CD4-positive, alpha-beta memory T cell (primary cell): Measurements from ENCODE around the gene RABEP1. TPM values are rescaled to one million over a fixed set of nuclear protein-coding genes. Genes with fewer than 3 reads are reported as not detected.
"Not testable (repeated sequence)": the region's sequence is repeated elsewhere in the genome, so short reads cannot be mapped to it uniquely, and the experiment has no call there.

Experiments used
- CTCF ChIA-PET: fragments of 350-600 bp; sonication (Branson Sonifier 250); formaldehyde crosslinking; loops from one replicate; lab custom pipeline; 2021; ENCODE audit warnings: inconsistent platforms; ENCODE audit not compliant: partially characterized antibody; lab: Charles Lee
- POLR2A ChIA-PET: fragments of 350-600 bp; sonication (Branson Sonifier 250); formaldehyde crosslinking; loops from one replicate; lab custom pipeline; 2021; ENCODE audit not compliant: partially characterized antibody; lab: Charles Lee
- DNase-seq, 5 donors: peaks; one replicate each; pipeline versions ENCODE4 v3.0.0 to v3.0.0-alpha.2; 2020 to 2022; ENCODE audit warnings: mixed read lengths in 1 of 5
- H3K27ac ChIP-seq: one replicate; pipeline ENCODE4 v1.7.0; 2013; ENCODE audit warnings: low read depth, low read length
- H3K27me3 ChIP-seq: 2 replicates; pipeline ENCODE4 v1.7.0; 2013; ENCODE audit warnings: mild to moderate bottlenecking, low read length, moderate library complexity; ENCODE audit not compliant: insufficient read depth
- H3K36me3 ChIP-seq: 2 replicates; pipeline ENCODE4 v1.7.0; 2013; ENCODE audit warnings: mild to moderate bottlenecking, low read length, moderate library complexity; ENCODE audit not compliant: insufficient read depth
- H3K4me1 ChIP-seq: 2 replicates; pipeline ENCODE4 v1.7.0; 2013; ENCODE audit warnings: mild to moderate bottlenecking, low read length, moderate library complexity; ENCODE audit not compliant: insufficient read depth
- H3K4me3 ChIP-seq, 2 donors: one replicate each; pipeline ENCODE4 v1.7.0; 2013; ENCODE audit warnings: low read length in 2 of 2, mild to moderate bottlenecking in 1 of 2
- H3K9me3 ChIP-seq, 2 donors: one replicate each; pipeline ENCODE4 v1.7.0; 2013; ENCODE audit warnings: low read length in 2 of 2, control low read depth in 1 of 2; ENCODE audit not compliant: control insufficient read depth in 1 of 2
- H3K27ac Mint-ChIP-seq, 7 donors: one replicate each; pipeline ENCODE4 v1.8.0; 2020 to 2021; ENCODE audit warnings: mixed read lengths in 7 of 7, mild to moderate bottlenecking in 6 of 7, inconsistent platforms in 3 of 7, moderate library complexity in 3 of 7
- H3K27me3 Mint-ChIP-seq, 2 donors: one replicate each; pipeline ENCODE4 v1.8.0; 2020 to 2021; ENCODE audit warnings: mixed read lengths in 2 of 2
- H3K36me3 Mint-ChIP-seq, 2 donors: one replicate each; pipeline ENCODE4 v1.8.0; 2020 to 2021; ENCODE audit warnings: mixed read lengths in 2 of 2, inconsistent platforms in 1 of 2, mild to moderate bottlenecking in 1 of 2
- H3K4me1 Mint-ChIP-seq, 4 donors: one replicate each; pipeline ENCODE4 v1.8.0; 2020 to 2021; ENCODE audit warnings: mixed read lengths in 4 of 4, mild to moderate bottlenecking in 1 of 4
- H3K4me3 Mint-ChIP-seq, 8 donors: one replicate each; pipeline ENCODE4 v1.8.0; 2020 to 2021; ENCODE audit warnings: mixed read lengths in 8 of 8, mild to moderate bottlenecking in 7 of 8, moderate library complexity in 6 of 8, inconsistent platforms in 3 of 8
- H3K9me3 Mint-ChIP-seq, 8 donors: one replicate each; pipeline ENCODE4 v1.8.0; 2020 to 2021; ENCODE audit warnings: mixed read lengths in 8 of 8, mild to moderate bottlenecking in 5 of 8, inconsistent platforms in 3 of 8, moderate library complexity in 1 of 8
- intact Hi-C: fragments of 100-400 bp; cut with micrococcal nuclease; formaldehyde crosslinking; loops from one replicate; pipeline ENCODE4 v1.15.1; 2023
- polyA plus RNA-seq, 2 donors: library from polyadenylated mRNA; unstranded; fragments of 300-500 nt; fragmentation: Illumina TruSeq; gene quantifications; one replicate each; pipeline ENCODE4 v1.2.3, GENCODE V29; 2021
- total RNA-seq, 2 experiments: library from RNA; stranded (reverse); gene quantifications; one replicate each; pipeline ENCODE4 v1.2.3, GENCODE V29; 2021

RABEP1 gene
- total RNA-seq (10 to 100 TPM; 53.9 to 54.2 TPM), polyA plus RNA-seq (10 to 100 TPM; 13.9 to 33.1 TPM)

GRCh38 chr17:5281814-5282641 is at the start of gene RABEP1:
Gene RABEP1 (plus strand): TSS chr17:5282284. CDS start chr17:5282487, 203 bp downstream.
- no peaks in the 10 kb centered on the region for H3K9me3 ChIP-seq
- POLR2A ChIA-PET = interaction anchor here (0.6 to 2.4 kb wide), 11 partner anchors 8 to 449 kb away, joined by 3 to 9 read pairs (median 4); partner anchors contain the start of genes NUP88 and RPAIN
- peak within 1 kb of the TSS; percentile 60 for H3K27ac ChIP-seq
- intact Hi-C loops = loop anchor here (1.0 kb wide), 1 partner anchor 137 kb away; the partner anchor contains the start of gene NUP88
- H3K27me3 ChIP-seq = no peaks in the 10 kb centered on the region
- DNase-seq = peak; percentile 90 to 93 (median 92)
- H3K4me3 Mint-ChIP-seq = peak within 1 kb of the TSS; percentile 88 to 95 (median 92)
- H3K27me3 Mint-ChIP-seq = no peaks in the 10 kb centered on the region
- H3K4me3 ChIP-seq = peak within 1 kb of the TSS; percentile 28 to 54
- peaks cover 23 to 51% (median 33%) of the 10 kb centered on the region in 4 donors for H3K4me1 Mint-ChIP-seq
- no peaks in the 10 kb centered on the region for H3K9me3 Mint-ChIP-seq
- peak within 1 kb of the TSS; percentile 90 to 95 (median 93) for H3K27ac Mint-ChIP-seq
- H3K36me3 Mint-ChIP-seq = peaks cover 0 to 9% of the 10 kb centered on the region in 2 donors
- CTCF ChIA-PET = interaction anchor here (0.5 to 0.9 kb wide), 3 partner anchors 16 to 1052 kb away, joined by 3 read pairs; no protein-coding TSS in a partner anchor
- peaks cover 43% of the 10 kb centered on the region for H3K4me1 ChIP-seq
- no peaks in the 10 kb centered on the region for H3K36me3 ChIP-seq

DNA sequence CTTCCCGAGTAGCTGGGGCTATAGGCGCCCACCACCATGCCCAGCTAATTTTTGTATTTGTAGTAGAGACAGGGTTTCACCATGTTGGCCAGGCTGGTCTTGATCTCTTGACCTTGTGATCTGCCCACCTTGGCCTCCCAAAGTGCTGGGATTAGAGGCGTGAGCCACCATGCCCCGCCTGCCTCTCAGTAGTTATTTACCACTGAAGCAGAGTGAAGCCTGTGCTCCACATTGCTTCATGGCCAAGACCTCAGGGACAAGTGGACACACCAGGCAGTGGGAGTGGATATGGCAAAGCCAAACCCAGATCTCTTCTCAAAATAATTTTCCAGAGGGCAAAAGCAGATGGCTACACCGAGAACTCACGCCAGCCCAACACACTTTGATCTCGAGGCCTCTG is 48.6 kb upstream of the RABEP1 start:
- peak overlapping the region in 1 of 7 donors; percentile 12 for H3K27ac Mint-ChIP-seq
- H3K4me1 ChIP-seq, H3K27me3 ChIP-seq, H3K4me3 ChIP-seq, H3K4me3 Mint-ChIP-seq, H3K9me3 Mint-ChIP-seq, H3K36me3 Mint-ChIP-seq, H3K27me3 Mint-ChIP-seq, H3K27ac ChIP-seq, H3K36me3 ChIP-seq, CTCF ChIA-PET, intact Hi-C loops, H3K9me3 ChIP-seq, POLR2A ChIA-PET, DNase-seq: not testable (repeated sequence)
- peaks cover 6 to 23% (median 14%) of the 10 kb centered on the region in 4 donors for H3K4me1 Mint-ChIP-seq

DNA sequence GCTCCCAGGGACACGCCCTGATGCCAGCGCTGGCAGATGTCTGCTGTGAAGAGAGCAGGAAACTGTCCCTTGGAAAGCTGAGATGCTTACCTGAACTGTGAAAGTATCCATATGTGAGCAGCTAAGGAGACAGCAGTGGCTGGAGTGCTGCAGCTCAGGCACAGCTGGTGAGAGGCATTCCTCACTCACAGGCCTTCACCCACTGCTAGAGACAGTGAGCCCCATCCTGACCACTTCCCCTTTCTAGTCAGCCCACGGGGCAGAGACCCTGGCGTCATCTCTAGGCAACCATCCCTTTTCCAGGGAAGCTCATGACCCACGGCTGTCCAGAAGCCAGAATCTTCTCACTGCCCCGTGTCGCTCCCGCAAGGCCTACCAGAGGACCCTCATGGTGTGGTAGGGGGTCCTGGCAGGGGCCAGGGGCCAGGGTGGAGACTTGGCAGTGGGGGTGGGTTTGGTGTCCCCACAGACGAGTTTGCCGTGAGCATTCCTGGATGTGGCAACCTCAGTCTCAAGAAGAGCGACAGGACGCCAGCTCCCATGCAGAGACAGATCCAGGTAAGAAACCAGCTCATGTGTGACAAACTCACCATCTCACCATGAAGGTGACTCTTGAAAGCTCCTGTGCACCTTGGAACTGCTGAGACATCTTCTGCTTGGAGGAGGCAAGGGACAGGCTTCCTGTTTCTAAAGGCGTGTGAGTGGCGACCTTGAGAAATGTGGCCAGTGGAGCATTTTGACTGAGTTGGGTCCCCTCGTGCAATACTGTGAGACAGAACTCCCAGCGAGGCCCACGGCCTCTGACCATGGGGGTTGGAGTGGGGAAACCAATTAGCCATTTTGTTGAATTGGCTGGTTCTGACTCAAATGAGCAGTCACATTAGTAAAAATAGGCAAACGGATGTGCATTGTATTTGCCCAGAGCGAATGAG is 47.2 kb upstream of the RABEP1 start, which contains the start of gene SCIMP:
Gene SCIMP, minus strand, starts transcription at position 216 of the 932 bp plus-strand sequence. Its CDS starts 105 bp downstream, at position 111.
- intact Hi-C loops = no loop called here
- peak within 1 kb of the TSS in 2 of 7 donors; percentile 18 to 46 for H3K27ac Mint-ChIP-seq
- peaks cover 3 to 23% (median 14%) of the 10 kb centered on the region in 4 donors for H3K4me1 Mint-ChIP-seq
- POLR2A ChIA-PET = interaction anchor here (0.6 kb wide), 1 partner anchor 43 kb away, joined by 3 read pairs; no protein-coding TSS in a partner anchor
- H3K4me3 ChIP-seq = no peak within 1 kb of the TSS
- CTCF ChIA-PET = no interaction called here
- DNase-seq = no peak
- no peaks in the 10 kb centered on the region for H3K36me3 ChIP-seq
- H3K27me3 Mint-ChIP-seq = no peaks in the 10 kb centered on the region
- H3K27ac ChIP-seq = no peak within 1 kb of the TSS
- H3K9me3 ChIP-seq = no peaks in the 10 kb centered on the region
- no peaks in the 10 kb centered on the region for H3K27me3 ChIP-seq
- peaks cover 7% of the 10 kb centered on the region for H3K4me1 ChIP-seq
- peaks cover 0 to 4% of the 10 kb centered on the region in 2 donors for H3K36me3 Mint-ChIP-seq
- peaks cover 0 to 2% (median 0%) of the 10 kb centered on the region in 8 donors for H3K9me3 Mint-ChIP-seq
- peak within 1 kb of the TSS in 1 of 8 donors; percentile 46 for H3K4me3 Mint-ChIP-seq

GRCh38 chr17:5236938-5237540 is 45.0 kb upstream of the RABEP1 start:
- Histone ChIP-seq H3K27me3 (no peaks in the 10 kb centered on the region), H3K36me3 (no peaks in the 10 kb centered on the region), H3K9me3 (no peaks in the 10 kb centered on the region), H3K4me3 (no peak overlapping the region), H3K27ac (no peak overlapping the region), H3K4me1 (peaks cover 19% of the 10 kb centered on the region)
- peak overlapping the region; percentile 1 to 64 (median 38) for H3K27ac Mint-ChIP-seq
- H3K9me3 Mint-ChIP-seq = peaks cover 0 to 2% (median 0%) of the 10 kb centered on the region in 8 donors
- intact Hi-C loops = loop anchor here (1.0 kb wide), 1 partner anchor 40 kb away; no protein-coding TSS in a partner anchor
- H3K4me1 Mint-ChIP-seq = peaks cover 9 to 34% (median 23%) of the 10 kb centered on the region in 4 donors
- no peak for DNase-seq
- CTCF ChIA-PET = interaction anchor here (1.0 to 2.7 kb wide), 5 partner anchors 9 to 202 kb away, joined by 3 to 13 read pairs (median 4); partner anchors contain the start of gene C1QBP
- POLR2A ChIA-PET = interaction anchor here (0.6 to 1.7 kb wide), 4 partner anchors 9 to 232 kb away, joined by 3 to 5 read pairs (median 4); partner anchors contain the start of gene DHX33
- H3K4me3 Mint-ChIP-seq = peak overlapping the region in 2 of 8 donors; percentile 5 to 6
- H3K36me3 Mint-ChIP-seq = no peaks in the 10 kb centered on the region
- H3K27me3 Mint-ChIP-seq = no peaks in the 10 kb centered on the region

DNA sequence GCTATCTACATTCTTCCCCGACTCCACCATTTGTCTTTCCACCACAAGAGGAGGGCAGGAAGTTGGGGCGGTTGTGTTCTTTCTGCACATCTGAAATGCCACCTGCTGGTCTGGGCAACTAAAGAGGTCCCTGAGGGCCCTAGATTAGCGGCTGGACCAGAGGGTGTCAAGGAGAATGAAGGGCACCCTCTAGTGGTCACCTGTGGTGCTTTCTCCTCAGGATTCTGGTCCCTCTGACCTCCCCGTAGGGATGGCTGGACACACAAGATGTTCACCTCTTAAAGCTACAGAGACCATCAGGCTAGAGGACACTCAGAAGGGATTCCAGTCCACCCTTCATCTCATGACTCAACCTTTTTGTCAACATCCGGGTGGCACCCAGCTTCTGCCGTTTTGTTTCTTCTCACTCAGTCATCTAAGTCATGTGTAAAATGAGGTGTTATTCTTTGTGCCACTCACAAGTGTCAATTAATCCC is 44.5 kb upstream of the RABEP1 start:
- intact Hi-C loops = loop anchor here (1.0 kb wide), 1 partner anchor 40 kb away; no protein-coding TSS in a partner anchor
- no peak overlapping the region for H3K4me3 ChIP-seq
- peaks cover 12 to 38% (median 28%) of the 10 kb centered on the region in 4 donors for H3K4me1 Mint-ChIP-seq

GRCh38 chr17:5238333-5238732 is 43.8 kb upstream of the RABEP1 start:
- ChIA-PET CTCF (interaction anchor here (1.0 to 2.7 kb wide), 3 partner anchors 8 to 42 kb away, joined by 3 to 13 read pairs (median 4); no protein-coding TSS in a partner anchor), POLR2A (interaction anchor here (1.5 to 2.1 kb wide), 3 partner anchors 11 to 46 kb away, joined by 4 to 6 read pairs (median 5); partner anchors contain the start of gene ZNF594)
- Mint-ChIP-seq H3K36me3 (no peaks in the 10 kb centered on the region), H3K27ac (peak overlapping the region in 3 of 7 donors; percentile 42 to 68 (median 64)), H3K27me3 (no peaks in the 10 kb centered on the region), H3K4me3 (no peak overlapping the region), H3K4me1 (peaks cover 19 to 46% (median 34%) of the 10 kb centered on the region in 4 donors), H3K9me3 (peaks cover 0 to 2% (median 0%) of the 10 kb centered on the region in 8 donors)
- no peaks in the 10 kb centered on the region for H3K9me3 ChIP-seq
- intact Hi-C loops = no loop called here
- DNase-seq = no peak
- no peaks in the 10 kb centered on the region for H3K27me3 ChIP-seq
- H3K4me1 ChIP-seq = peaks cover 32% of the 10 kb centered on the region
- H3K4me3 ChIP-seq = no peak overlapping the region
- H3K27ac ChIP-seq = no peak overlapping the region
- H3K36me3 ChIP-seq = no peaks in the 10 kb centered on the region

More for the DNA sequence above, 44.5 kb upstream of the RABEP1 start:
- ChIA-PET POLR2A (interaction anchor here (0.7 to 1.7 kb wide), 3 partner anchors 10 to 231 kb away, joined by 3 to 5 read pairs (median 4); partner anchors contain the start of gene DHX33), CTCF (interaction anchor here (1.0 to 2.7 kb wide), 4 partner anchors 9 to 201 kb away, joined by 3 to 13 read pairs (median 4); partner anchors contain the start of gene C1QBP)
- Histone ChIP-seq H3K9me3 (no peaks in the 10 kb centered on the region), H3K27me3 (no peaks in the 10 kb centered on the region), H3K27ac (no peak overlapping the region), H3K4me1 (peaks cover 25% of the 10 kb centered on the region), H3K36me3 (no peaks in the 10 kb centered on the region)
- DNase-seq = peak in 1 of 5 donors; percentile 14
- Mint-ChIP-seq H3K4me3 (peak overlapping the region in 1 of 8 donors; percentile 5), H3K27ac (peak overlapping the region in 5 of 7 donors; percentile 1 to 64 (median 46)), H3K27me3 (no peaks in the 10 kb centered on the region), H3K36me3 (no peaks in the 10 kb centered on the region), H3K9me3 (peaks cover 0 to 2% (median 0%) of the 10 kb centered on the region in 8 donors)
